GM23338 (cell line): ENCODE results near the gene TTPAL. TPM values are rescaled to one million over a fixed set of nuclear protein-coding genes. Genes with fewer than 3 reads are reported as not detected.

Experiments
- ATAC-seq: fragments of 200-7000 bp; cut with Tn5 transposase; 3 replicates; pipeline ENCODE4 v1.9.1; 2020
- DNase-seq: peaks from one replicate; pipeline ENCODE4 v3.0.0-alpha.2; 2015; ENCODE audit warnings: low spot score
- H2AFZ ChIP-seq: fragments of 200-600 bp; sonication (generic); 2 replicates; pipeline ENCODE4 v1.8.0; 2016; ENCODE audit warnings: antibody characterized with exemption, mild to moderate bottlenecking, moderate library complexity
- H3F3A ChIP-seq: fragments of 200-600 bp; sonication (generic); replicated peaks from 2 replicates; pipeline ENCODE4 v1.8.0; 2017; ENCODE audit warnings: antibody characterized with exemption, mixed run types, low read depth
- H3K27ac ChIP-seq: fragments of 200-600 bp; sonication (generic); 2 replicates; pipeline ENCODE4 v1.6.1; 2016; ENCODE audit warnings: low read depth
- H3K27me3 ChIP-seq: fragments of 200-600 bp; sonication (generic); 2 replicates; pipeline ENCODE4 v1.8.0; 2016; ENCODE audit warnings: mild to moderate bottlenecking, mixed run types, moderate library complexity; ENCODE audit not compliant: insufficient read depth
- H3K36me3 ChIP-seq: fragments of 200-600 bp; sonication (generic); 2 replicates; pipeline ENCODE4 v1.8.0; 2016; ENCODE audit warnings: mild to moderate bottlenecking; ENCODE audit not compliant: insufficient read depth
- H3K4me1 ChIP-seq: fragments of 200-600 bp; sonication (generic); 2 replicates; pipeline ENCODE4 v1.8.0; 2016; ENCODE audit warnings: mild to moderate bottlenecking, moderate library complexity; ENCODE audit not compliant: insufficient read depth
- H3K4me2 ChIP-seq: fragments of 200-600 bp; sonication (generic); 2 replicates; pipeline ENCODE4 v1.7.1; 2017; ENCODE audit warnings: mixed run types
- H3K4me3 ChIP-seq: fragments of 200-600 bp; sonication (generic); 2 replicates; pipeline ENCODE4 v1.6.1; 2016; ENCODE audit warnings: mixed run types
- H3K79me2 ChIP-seq: fragments of 200-600 bp; sonication (generic); replicated peaks from 2 replicates; pipeline ENCODE4 v1.8.0; 2017; ENCODE audit warnings: mild to moderate bottlenecking; ENCODE audit not compliant: insufficient read depth
- H3K9me2 ChIP-seq: fragments of 200-600 bp; sonication (generic); 2 replicates; pipeline ENCODE4 v1.8.0; 2017; ENCODE audit not compliant: insufficient read depth
- H4K20me1 ChIP-seq: fragments of 200-600 bp; sonication (generic); replicated peaks from 2 replicates; pipeline ENCODE4 v1.8.0; 2017; ENCODE audit warnings: mild to moderate bottlenecking; ENCODE audit not compliant: insufficient read depth
- H3K27ac Mint-ChIP-seq: 2 replicates; pipeline ENCODE4 v1.8.0; 2020; ENCODE audit warnings: inconsistent platforms, mild to moderate bottlenecking, moderate library complexity, mixed read lengths
- H3K27me3 Mint-ChIP-seq: 3 replicates; pipeline ENCODE4 v1.8.0; 2022; ENCODE audit warnings: low read depth, mild to moderate bottlenecking, moderate library complexity, mixed read lengths, inconsistent platforms; ENCODE audit not compliant: insufficient read depth, poor library complexity
- H3K36me3 Mint-ChIP-seq: 3 replicates; pipeline ENCODE4 v1.8.0; 2021; ENCODE audit warnings: low read depth, mild to moderate bottlenecking, inconsistent platforms, moderate library complexity, mixed read lengths
- H3K4me1 Mint-ChIP-seq: 3 replicates; pipeline ENCODE4 v1.8.0; 2020; ENCODE audit warnings: mild to moderate bottlenecking, inconsistent platforms, mixed read lengths
- H3K4me3 Mint-ChIP-seq: 3 replicates; pipeline ENCODE4 v1.8.0; 2021; ENCODE audit warnings: moderate library complexity, mild to moderate bottlenecking, inconsistent platforms, mixed read lengths
- H3K9me3 Mint-ChIP-seq: 3 replicates; pipeline ENCODE4 v1.8.0; 2020; ENCODE audit warnings: moderate library complexity, mild to moderate bottlenecking, inconsistent platforms, mixed read lengths
- CTCF ChIP-seq, 2 experiments: fragments of 200-600 bp in 1 of 2; sonication (generic) in 1 of 2; conservative IDR thresholded peaks; 2 replicates each; pipeline versions ENCODE4 v1.5.1 to v1.6.1; 2016 to 2017; ENCODE audit warnings: antibody characterized with exemption in 2 of 2, low read depth in 2 of 2, mild to moderate bottlenecking in 2 of 2, moderate library complexity in 1 of 2
- EZH2phosphoT487 ChIP-seq: fragments of 200-600 bp; sonication (generic); IDR thresholded peaks from one replicate; pipeline ENCODE4 v1.8.1; 2018; ENCODE audit warnings: antibody characterized with exemption; ENCODE audit not compliant: unreplicated experiment
- JUNB ChIP-seq: IDR thresholded peaks from one replicate; pipeline ENCODE4 v1.6.1; 2016; ENCODE audit warnings: antibody characterized with exemption; ENCODE audit not compliant: unreplicated experiment
- NANOG ChIP-seq: IDR thresholded peaks from 2 replicates; pipeline ENCODE4 v1.6.1; 2016; ENCODE audit warnings: antibody characterized with exemption, borderline replicate concordance
- STAT1 ChIP-seq: IDR thresholded peaks from one replicate; pipeline ENCODE4 v1.6.1; 2016; ENCODE audit warnings: antibody characterized with exemption; ENCODE audit not compliant: unreplicated experiment
- ZNF462 ChIP-seq: fragments of 250-450 bp; sonication (Bioruptor Pico); IDR thresholded peaks from 2 replicates; pipeline ENCODE4 v1.5.0; 2020; ENCODE audit warnings: mild to moderate bottlenecking, moderate library complexity
- polyA plus RNA-seq: library from polyadenylated mRNA; unstranded; fragments of >200 nt; fragmentation: Nextera tagmentation; extraction: Ambion mirVana; gene quantifications from 2 replicates; pipeline ENCODE4 v1.2.1, GENCODE V29; 2016
- total RNA-seq: library from RNA; depleted of rRNA; stranded (reverse); fragments of >200 nt; shearing (Covaris generic); gene quantifications from 2 replicates; pipeline ENCODE4 v1.2.3, GENCODE V29; 2014
- TF ChIP-seq, protein P1 (sequence below): IDR thresholded peaks from 2 replicates; pipeline ENCODE4 v1.6.1; 2016; ENCODE audit warnings: antibody characterized with exemption

The TTPAL gene
- total and polyA plus RNA-seq, 2 experiments from 2014 or later: 3.7 to 10.2 TPM

- no peak for TF ChIP-seq ZNF462 (CRISPR knock-in tag)
- TF ChIP-seq NANOG: no peak
Measured at GRCh38 chr20:44457016-44457415, 18.7 kb upstream of the TTPAL start (continued).

DNA sequence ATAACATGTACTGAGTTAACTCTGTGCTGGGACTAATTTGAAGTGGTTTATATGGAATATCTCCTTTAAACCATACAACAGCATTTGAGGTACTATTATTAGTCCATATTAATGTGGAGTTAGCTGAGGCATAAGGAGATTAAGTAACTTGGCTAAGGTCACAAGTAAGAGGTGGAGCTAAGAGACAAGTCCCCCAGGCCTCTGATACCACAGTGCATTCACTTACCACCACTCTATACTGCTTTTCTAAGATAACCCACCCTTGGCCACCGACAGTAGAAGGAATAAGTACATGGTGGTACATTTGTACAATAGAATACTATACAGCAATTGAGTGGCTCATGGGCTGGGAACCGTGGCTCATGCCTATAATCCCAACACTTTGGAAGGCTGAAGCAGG lies 16.4 kb upstream of the TTPAL start:
- H3K9me2 ChIP-seq: no peaks in the 10 kb centered on the region
- H4K20me1 ChIP-seq: no peaks in the 10 kb centered on the region
- no peak overlapping the region for H2AFZ ChIP-seq
- Mint-ChIP-seq H3K4me3 (no peak overlapping the region), H3K36me3 (no peaks in the 10 kb centered on the region), H3K4me1 (peaks cover 7% of the 10 kb centered on the region; the same call in 2 of the 3 replicates), H3K9me3 (no peaks in the 10 kb centered on the region), H3K27ac (no peak overlapping the region), H3K27me3 (peaks cover 7% of the 10 kb centered on the region)
- no peaks in the 10 kb centered on the region for H3F3A ChIP-seq
- no peak for DNase-seq
- H3K27ac ChIP-seq: no peak overlapping the region
- no peaks in the 10 kb centered on the region for H3K27me3 ChIP-seq
- H3K4me3 ChIP-seq: no peak overlapping the region
- H3K4me1 ChIP-seq: no peaks in the 10 kb centered on the region
- H3K36me3 ChIP-seq: no peaks in the 10 kb centered on the region
- no peaks in the 10 kb centered on the region for H3K79me2 ChIP-seq
- H3K4me2 ChIP-seq: no peak overlapping the region
- ATAC-seq: no peak
- TF ChIP-seq CTCF (conservative IDR thresholded peaks at IDR 0.05; ENCODE audit: low read depth in 2 of 2): no peak
- no peak for TF ChIP-seq JUNB
- TF ChIP-seq, protein P1, sequence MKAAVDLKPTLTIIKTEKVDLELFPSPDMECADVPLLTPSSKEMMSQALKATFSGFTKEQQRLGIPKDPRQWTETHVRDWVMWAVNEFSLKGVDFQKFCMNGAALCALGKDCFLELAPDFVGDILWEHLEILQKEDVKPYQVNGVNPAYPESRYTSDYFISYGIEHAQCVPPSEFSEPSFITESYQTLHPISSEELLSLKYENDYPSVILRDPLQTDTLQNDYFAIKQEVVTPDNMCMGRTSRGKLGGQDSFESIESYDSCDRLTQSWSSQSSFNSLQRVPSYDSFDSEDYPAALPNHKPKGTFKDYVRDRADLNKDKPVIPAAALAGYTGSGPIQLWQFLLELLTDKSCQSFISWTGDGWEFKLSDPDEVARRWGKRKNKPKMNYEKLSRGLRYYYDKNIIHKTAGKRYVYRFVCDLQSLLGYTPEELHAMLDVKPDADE: no peak
- no peak for TF ChIP-seq NANOG
- TF ChIP-seq EZH2phosphoT487: no peak
- no peak for TF ChIP-seq STAT1
- no peak for TF ChIP-seq ZNF462 (CRISPR knock-in tag)
